Sigmoid colon (tissue), 4 donors: ENCODE results near the gene FRRS1.

Source experiments
- EP300 ChIP-seq, 4 donors: sonication (generic); formaldehyde crosslinking; IDR thresholded peaks; one replicate each; pipeline ENCODE4 v1.6.1; 2017; ENCODE audit warnings: antibody characterized with exemption in 4 of 4
- POLR2A ChIP-seq, 2 donors: fragments of 450-650 bp; IDR thresholded peaks; one replicate each; pipeline ENCODE4 v1.6.1; 2016; ENCODE audit warnings: antibody characterized with exemption in 2 of 2, mild to moderate bottlenecking in 2 of 2, moderate library complexity in 2 of 2
- POLR2AphosphoS5 ChIP-seq, 4 donors: sonication (generic); formaldehyde crosslinking; IDR thresholded peaks; one replicate each; pipeline ENCODE4 v1.6.1; 2017; ENCODE audit warnings: antibody characterized with exemption in 4 of 4
- TF ChIP-seq, protein P1 (sequence below), 4 experiments: fragments of 450-650 bp in 3 of 4; fragments of 200-600 bp in 1 of 4; IDR thresholded peaks; one replicate each; pipeline ENCODE4 v1.5.1; 2016 to 2019; ENCODE audit warnings: antibody characterized with exemption in 4 of 4, mild to moderate bottlenecking in 3 of 4, moderate library complexity in 2 of 4

DNA sequence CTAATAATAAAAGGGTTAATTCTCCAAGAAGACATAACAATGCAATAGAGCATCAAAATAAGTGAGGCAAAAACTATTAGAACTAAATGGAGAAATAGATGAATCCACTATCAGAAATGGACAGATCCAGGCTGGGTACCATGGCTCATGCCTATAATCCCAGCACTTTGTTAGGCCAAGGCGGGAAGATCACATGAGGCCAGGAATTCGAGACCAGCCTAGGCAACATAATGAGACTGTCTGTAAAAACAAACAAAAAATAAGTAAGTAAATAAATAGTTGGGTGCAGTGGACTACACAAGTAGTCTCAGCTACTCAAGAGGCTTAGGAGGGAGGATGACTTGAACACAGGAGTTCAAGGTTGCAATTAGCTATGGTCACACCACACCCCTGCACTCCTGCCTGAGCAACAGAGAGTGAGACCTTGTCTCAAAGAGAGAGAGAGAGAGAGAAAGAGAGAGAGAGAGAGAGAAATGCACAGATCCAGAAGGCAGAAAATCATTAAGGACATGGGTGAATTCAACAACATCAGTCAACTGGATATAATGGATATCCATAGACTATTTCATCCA lies 12.3 kb downstream of the FRRS1 start:
- TF ChIP-seq, protein P1, sequence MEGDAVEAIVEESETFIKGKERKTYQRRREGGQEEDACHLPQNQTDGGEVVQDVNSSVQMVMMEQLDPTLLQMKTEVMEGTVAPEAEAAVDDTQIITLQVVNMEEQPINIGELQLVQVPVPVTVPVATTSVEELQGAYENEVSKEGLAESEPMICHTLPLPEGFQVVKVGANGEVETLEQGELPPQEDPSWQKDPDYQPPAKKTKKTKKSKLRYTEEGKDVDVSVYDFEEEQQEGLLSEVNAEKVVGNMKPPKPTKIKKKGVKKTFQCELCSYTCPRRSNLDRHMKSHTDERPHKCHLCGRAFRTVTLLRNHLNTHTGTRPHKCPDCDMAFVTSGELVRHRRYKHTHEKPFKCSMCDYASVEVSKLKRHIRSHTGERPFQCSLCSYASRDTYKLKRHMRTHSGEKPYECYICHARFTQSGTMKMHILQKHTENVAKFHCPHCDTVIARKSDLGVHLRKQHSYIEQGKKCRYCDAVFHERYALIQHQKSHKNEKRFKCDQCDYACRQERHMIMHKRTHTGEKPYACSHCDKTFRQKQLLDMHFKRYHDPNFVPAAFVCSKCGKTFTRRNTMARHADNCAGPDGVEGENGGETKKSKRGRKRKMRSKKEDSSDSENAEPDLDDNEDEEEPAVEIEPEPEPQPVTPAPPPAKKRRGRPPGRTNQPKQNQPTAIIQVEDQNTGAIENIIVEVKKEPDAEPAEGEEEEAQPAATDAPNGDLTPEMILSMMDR (IDR thresholded peaks at IDR 0.05), result no peak
- TF ChIP-seq POLR2AphosphoS5 (IDR thresholded peaks at IDR 0.05) (no peak), EP300 (IDR thresholded peaks at IDR 0.05) (no peak), POLR2A (IDR thresholded peaks at IDR 0.05) (no peak)
